ENCODE measurements around the gene RLF.

Gene RLF

DNA sequence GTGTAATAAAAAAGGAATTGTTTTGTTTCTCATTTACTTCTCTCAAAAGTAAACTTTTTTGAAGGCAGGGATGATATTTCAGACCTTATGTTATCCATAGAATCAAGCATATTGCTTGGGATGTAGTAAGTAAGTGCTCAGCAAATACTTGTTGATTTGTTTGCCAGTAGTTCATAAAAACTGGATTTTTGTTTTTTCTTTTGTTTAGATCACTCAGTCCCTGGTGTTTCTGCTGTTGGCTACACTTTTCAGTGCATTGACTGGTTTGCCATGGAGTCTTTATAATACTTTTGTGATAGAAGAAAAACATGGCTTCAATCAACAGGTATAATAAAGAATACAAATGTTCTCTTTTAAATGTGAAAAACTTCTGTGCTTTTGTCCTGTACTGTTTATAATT lies 107.0 kb downstream of the RLF start:
- H3K9me3 ChIP-seq (ENCODE audit: control insufficient read depth, low read length) = no peaks in the 10 kb centered on the region
- H3K4me3 ChIP-seq (ENCODE audit: low read length) = no peak overlapping the region
- H3K27me3 ChIP-seq (ENCODE audit: control insufficient read depth, insufficient read depth, low read length) = no peaks in the 10 kb centered on the region
- no peak overlapping the region for H3K9ac ChIP-seq (ENCODE audit: low read length)
- no peaks in the 10 kb centered on the region for H3K4me1 ChIP-seq (ENCODE audit: control insufficient read depth, insufficient read depth, low read length)
- H3K36me3 ChIP-seq (ENCODE audit: control insufficient read depth, insufficient read depth, low read length) = no peaks in the 10 kb centered on the region

DNA sequence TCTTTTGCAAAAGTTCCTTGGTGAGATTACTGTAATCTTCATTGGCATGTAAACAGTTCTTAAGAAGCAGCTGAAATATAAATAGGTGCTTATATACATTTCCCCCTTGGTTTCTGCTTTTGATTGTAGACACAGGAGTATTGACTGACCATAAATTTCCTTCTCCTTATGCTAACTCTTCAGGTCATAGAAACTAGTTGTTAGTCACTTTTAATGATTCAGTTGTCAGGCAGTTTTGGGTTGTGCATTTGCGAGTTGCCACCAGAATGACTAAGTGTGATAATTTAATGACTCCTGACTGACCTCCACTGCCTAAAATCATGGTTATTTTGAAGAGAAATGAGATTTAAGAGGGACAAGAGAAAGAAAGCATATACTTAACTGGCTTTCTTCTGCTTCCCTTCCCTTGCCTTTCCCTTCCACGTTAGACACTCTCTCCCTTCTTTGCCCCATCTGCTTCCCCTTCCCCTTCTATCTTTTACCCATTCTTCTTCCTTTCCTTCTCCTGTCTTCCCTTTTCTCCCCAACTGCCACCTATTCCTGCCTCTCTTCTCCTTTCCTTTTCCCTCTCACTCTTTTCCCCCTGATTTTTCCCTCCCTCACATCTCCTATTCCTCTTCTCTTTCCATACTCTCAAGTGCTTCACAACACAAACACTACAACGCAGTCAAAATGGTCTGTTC lies 109.1 kb downstream of the RLF start:
- H3K9me3 ChIP-seq (ENCODE audit: control insufficient read depth, low read length) = no peaks in the 10 kb centered on the region
- H3K9ac ChIP-seq (ENCODE audit: low read length) = no peak overlapping the region
- no peaks in the 10 kb centered on the region for H3K27me3 ChIP-seq (ENCODE audit: control insufficient read depth, insufficient read depth, low read length)
- no peaks in the 10 kb centered on the region for H3K4me1 ChIP-seq (ENCODE audit: control insufficient read depth, insufficient read depth, low read length)
- no peaks in the 10 kb centered on the region for H3K36me3 ChIP-seq (ENCODE audit: control insufficient read depth, insufficient read depth, low read length)
- no peak overlapping the region for H3K4me3 ChIP-seq (ENCODE audit: low read length)

DNA sequence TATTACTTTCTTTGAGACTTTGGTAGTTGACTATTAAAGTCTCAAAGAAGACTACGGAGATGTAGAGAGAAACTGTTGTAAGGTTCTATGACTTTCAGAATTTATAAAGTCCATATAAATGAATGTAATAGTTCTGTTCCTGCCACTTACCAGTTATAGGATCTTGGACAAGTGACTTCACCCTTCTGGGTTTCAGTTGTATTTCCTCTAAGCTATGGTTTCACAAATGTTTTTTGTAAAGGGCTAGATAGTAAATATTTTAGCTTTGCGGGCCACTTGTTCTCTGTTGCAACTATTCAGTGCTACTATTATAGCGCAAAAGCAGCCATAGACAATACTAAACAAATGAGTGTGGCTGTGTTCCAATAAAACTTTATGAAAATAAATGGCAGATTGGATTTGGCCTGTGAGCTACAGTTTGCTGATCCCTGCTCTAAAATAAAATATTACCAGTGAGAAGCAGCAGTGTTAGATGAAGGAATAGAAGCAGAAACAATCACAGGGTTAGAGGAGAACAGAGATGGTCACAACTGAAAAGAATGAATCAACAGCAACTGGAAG lies 111.5 kb downstream of the RLF start:
- Histone ChIP-seq H3K27me3 (ENCODE audit: control insufficient read depth, insufficient read depth, low read length) (no peaks in the 10 kb centered on the region), H3K9me3 (ENCODE audit: control insufficient read depth, low read length) (no peaks in the 10 kb centered on the region), H3K4me1 (ENCODE audit: control insufficient read depth, insufficient read depth, low read length) (no peaks in the 10 kb centered on the region), H3K36me3 (ENCODE audit: control insufficient read depth, insufficient read depth, low read length) (no peaks in the 10 kb centered on the region), H3K4me3 (ENCODE audit: low read length) (no peak overlapping the region), H3K9ac (ENCODE audit: low read length) (no peak overlapping the region)

DNA sequence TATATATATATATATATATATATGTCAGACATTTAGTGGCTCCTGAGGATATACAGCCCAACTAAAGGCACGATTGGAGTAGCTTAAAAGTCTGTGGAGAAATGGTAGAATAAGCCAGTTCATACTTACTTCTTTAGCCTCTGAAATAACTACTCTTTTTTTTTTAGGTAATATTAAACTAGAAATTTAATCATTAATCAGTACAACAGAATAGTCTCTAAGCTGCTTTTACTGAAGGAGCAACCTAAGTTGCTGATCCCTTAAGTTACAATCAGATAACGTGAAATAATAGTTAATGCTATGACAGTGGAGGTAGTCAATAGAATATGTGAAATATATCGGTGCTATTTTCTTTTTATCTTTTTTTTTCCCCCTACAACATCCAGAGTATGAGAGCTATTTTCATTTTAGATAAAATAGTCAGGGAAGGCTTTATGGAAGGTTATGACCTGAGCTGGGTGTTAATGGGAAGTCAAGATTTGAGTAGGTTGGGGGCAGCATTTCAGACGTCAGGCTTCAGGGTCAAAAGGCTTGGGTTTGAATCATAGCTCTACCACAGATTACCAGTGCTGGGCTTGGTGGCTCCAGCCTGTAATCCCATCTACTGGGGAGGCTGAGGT lies 112.5 kb downstream of the RLF start:
- Histone ChIP-seq H3K4me3 (ENCODE audit: low read length) (no peak overlapping the region), H3K9me3 (ENCODE audit: control insufficient read depth, low read length) (no peaks in the 10 kb centered on the region), H3K27me3 (ENCODE audit: control insufficient read depth, insufficient read depth, low read length) (no peaks in the 10 kb centered on the region), H3K9ac (ENCODE audit: low read length) (no peak overlapping the region), H3K36me3 (ENCODE audit: control insufficient read depth, insufficient read depth, low read length) (no peaks in the 10 kb centered on the region), H3K4me1 (ENCODE audit: control insufficient read depth, insufficient read depth, low read length) (no peaks in the 10 kb centered on the region)

DNA sequence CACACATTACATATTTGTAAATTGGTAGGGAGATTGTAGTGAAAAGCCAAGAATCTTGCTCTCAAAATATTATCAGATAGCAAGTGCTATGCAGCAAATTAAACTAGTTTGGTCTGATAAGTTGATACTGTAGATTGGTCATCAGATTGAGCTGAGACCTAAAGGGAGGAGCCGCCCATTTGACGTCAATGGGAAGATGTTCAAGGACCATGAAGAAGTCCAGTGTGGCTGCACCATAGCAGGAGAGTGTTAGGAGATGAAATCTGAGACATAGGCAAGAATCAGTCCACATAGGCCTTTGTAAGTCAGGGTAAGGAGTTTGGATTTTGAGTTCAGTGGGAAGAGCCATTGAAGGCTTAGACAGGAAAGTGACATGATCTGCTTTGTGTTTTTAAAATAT lies 113.1 kb downstream of the RLF start:
- H3K4me1 ChIP-seq (ENCODE audit: control insufficient read depth, insufficient read depth, low read length) = no peaks in the 10 kb centered on the region
- H3K27me3 ChIP-seq (ENCODE audit: control insufficient read depth, insufficient read depth, low read length) = no peaks in the 10 kb centered on the region
- H3K36me3 ChIP-seq (ENCODE audit: control insufficient read depth, insufficient read depth, low read length) = no peaks in the 10 kb centered on the region

DNA sequence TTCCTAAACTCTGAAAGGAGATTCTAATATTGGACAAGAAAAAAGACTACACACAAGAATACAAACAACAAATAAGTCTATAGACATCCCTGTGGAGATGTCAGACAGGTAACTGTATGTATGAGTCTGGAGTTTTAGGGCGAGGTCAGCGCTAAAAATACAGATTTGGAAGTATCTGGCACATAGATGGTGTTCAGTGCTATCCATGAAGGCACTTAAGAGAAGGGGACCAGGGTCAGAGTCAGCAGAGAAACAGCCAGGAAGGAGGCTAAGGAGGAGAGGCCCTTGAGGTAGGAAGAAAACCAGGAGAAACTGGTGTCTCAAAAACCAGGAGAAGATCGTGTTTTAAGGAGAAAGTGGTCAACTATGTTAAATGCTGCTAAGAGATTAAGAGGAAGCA lies 114.9 kb downstream of the RLF start:
- no peaks in the 10 kb centered on the region for H3K9me3 ChIP-seq (ENCODE audit: control insufficient read depth, low read length)
- no peak overlapping the region for H3K4me3 ChIP-seq (ENCODE audit: low read length)
- H3K27me3 ChIP-seq (ENCODE audit: control insufficient read depth, insufficient read depth, low read length) = no peaks in the 10 kb centered on the region
- no peaks in the 10 kb centered on the region for H3K4me1 ChIP-seq (ENCODE audit: control insufficient read depth, insufficient read depth, low read length)
- no peak overlapping the region for H3K9ac ChIP-seq (ENCODE audit: low read length)
- H3K36me3 ChIP-seq (ENCODE audit: control insufficient read depth, insufficient read depth, low read length) = no peaks in the 10 kb centered on the region

More for the DNA sequence above, 113.1 kb downstream of the RLF start:
- Histone ChIP-seq H3K9me3 (ENCODE audit: control insufficient read depth, low read length) (no peaks in the 10 kb centered on the region), H3K9ac (ENCODE audit: low read length) (no peak overlapping the region), H3K4me3 (ENCODE audit: low read length) (no peak overlapping the region)

DNA sequence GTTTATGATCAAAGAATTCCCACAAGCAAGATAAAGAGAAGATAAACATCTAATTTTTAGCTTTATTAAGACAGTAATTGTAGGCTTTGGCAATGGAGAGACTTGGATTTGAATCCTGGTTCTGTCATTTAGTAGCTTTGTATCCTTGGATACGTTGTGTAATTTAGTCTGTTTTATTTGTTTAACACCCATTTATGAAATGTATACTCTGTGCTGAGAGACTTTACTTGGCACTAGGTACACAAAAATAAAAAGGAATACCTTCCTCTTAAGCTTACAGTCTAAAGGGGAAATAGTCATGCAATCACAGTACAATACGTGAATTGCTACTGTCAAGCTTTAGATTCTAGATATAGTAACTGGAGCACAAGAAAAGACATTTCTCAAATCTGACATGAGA lies 120.7 kb downstream of the RLF start:
- no peaks in the 10 kb centered on the region for H3K9me3 ChIP-seq (ENCODE audit: control insufficient read depth, low read length)
- H3K9ac ChIP-seq (ENCODE audit: low read length) = no peak overlapping the region
- H3K4me1 ChIP-seq (ENCODE audit: control insufficient read depth, insufficient read depth, low read length) = no peaks in the 10 kb centered on the region
- H3K36me3 ChIP-seq (ENCODE audit: control insufficient read depth, insufficient read depth, low read length) = no peaks in the 10 kb centered on the region
- no peaks in the 10 kb centered on the region for H3K27me3 ChIP-seq (ENCODE audit: control insufficient read depth, insufficient read depth, low read length)
- no peak overlapping the region for H3K4me3 ChIP-seq (ENCODE audit: low read length)
